Rectal smooth muscle tissue (tissue), 1 donor: ENCODE data around the gene LSMEM2.

ENCODE experiments used
- H3K27ac ChIP-seq: one replicate; pipeline ENCODE4 v1.7.0; 2013; ENCODE audit warnings: low read depth, low read length, inconsistent platforms
- H3K27me3 ChIP-seq: one replicate; pipeline ENCODE4 v1.7.0; 2013; ENCODE audit warnings: low read length; ENCODE audit not compliant: control insufficient read depth, insufficient read depth
- H3K36me3 ChIP-seq: one replicate; pipeline ENCODE4 v1.7.0; 2013; ENCODE audit warnings: low read length; ENCODE audit not compliant: control insufficient read depth, insufficient read depth
- H3K4me1 ChIP-seq: one replicate; pipeline ENCODE4 v1.7.0; 2013; ENCODE audit warnings: low read length; ENCODE audit not compliant: control insufficient read depth, insufficient read depth
- H3K4me3 ChIP-seq: one replicate; pipeline ENCODE4 v1.7.0; 2013; ENCODE audit warnings: low read length
- H3K9ac ChIP-seq: one replicate; pipeline ENCODE4 v1.7.0; 2013; ENCODE audit warnings: low read length

Gene LSMEM2

DNA sequence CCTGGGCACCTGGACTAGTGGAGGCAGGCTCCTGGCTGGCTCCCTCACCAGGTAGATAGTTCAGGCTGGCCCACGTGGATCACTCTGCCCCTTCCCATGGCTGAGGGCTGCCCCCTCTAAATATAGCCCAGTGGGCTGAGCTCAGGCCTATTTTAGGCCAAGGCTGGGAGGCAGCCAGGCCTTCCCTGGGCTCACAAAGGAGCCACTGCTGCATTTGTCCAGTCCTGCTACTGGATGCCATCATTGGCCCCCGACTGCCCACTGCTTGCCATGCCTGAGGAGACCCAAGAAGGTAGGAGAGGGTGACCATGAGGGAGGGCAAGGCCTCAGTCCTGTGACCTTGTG lies at the start of gene LSMEM2:
Gene LSMEM2, plus strand, starts transcription at position 208 of the 345 bp plus-strand sequence. Its CDS starts 27 bp downstream, at position 235.
- no peak within 1 kb of the TSS for H3K9ac ChIP-seq
- no peak within 1 kb of the TSS for H3K27ac ChIP-seq
- H3K36me3 ChIP-seq: no peaks in the 10 kb centered on the region
- peaks cover 5% of the 10 kb centered on the region for H3K4me1 ChIP-seq
- no peak within 1 kb of the TSS for H3K4me3 ChIP-seq
- peaks cover 8% of the 10 kb centered on the region for H3K27me3 ChIP-seq

DNA sequence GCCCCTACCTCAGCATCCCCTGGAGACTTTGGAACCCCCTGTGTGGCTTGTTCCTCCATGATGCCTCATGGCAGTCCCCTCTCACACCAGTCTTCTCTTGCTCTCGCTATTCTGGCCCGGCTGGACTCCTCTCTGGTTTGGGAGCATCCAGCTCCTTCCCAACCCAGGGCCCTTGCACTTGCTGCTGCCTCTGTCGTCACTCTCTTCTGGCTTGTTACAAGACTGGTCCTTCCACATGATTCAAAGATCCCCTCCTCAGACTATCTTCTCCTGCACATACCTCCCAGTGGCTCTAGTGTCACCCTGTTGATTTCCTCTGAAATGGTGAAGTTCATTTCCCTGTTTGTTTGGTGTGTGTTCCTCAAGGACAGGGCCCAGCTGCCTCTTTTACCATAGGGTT lies 49.4 kb upstream of the LSMEM2 start:
- no peak overlapping the region for H3K27ac ChIP-seq
- H3K4me3 ChIP-seq: no peak overlapping the region
- no peaks in the 10 kb centered on the region for H3K27me3 ChIP-seq
- no peak overlapping the region for H3K9ac ChIP-seq
- H3K4me1 ChIP-seq: peaks cover 3% of the 10 kb centered on the region
- H3K36me3 ChIP-seq: no peaks in the 10 kb centered on the region

DNA sequence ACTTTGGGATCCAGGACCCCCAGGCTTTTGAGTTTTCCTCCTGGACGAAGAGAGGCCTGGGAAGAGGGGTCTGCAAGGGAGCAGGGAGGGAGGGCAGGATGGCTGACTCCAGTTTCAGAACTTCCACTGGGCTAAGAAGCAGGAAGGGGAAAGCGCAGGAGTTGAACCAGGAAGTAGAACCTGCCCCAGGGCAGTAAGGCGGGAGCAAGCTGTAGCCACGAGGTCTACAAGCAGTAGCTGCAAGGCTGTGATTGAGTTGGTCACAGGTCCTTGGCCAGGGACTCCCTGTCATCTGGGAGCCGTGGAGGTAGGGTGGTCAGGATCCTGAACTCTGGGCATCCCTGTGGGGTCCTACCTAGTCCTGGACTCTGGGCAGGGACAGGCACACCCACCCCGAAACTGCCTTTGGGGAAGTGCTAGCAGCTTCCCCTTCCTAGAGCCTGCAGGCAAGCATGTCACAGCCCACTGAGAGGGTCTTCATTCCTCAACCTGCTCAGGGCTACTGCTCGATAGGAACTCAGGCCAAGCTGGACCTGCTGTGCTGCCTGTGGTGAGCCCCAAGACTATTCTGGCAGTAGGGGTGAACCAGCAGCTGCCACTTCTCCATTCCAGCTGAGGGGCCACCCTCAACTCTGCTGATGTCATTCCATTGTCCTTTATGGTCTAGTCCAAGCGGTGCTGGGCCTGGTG lies 48.6 kb upstream of the LSMEM2 start:
- no peak overlapping the region for H3K9ac ChIP-seq
- peak overlapping the region; percentile 7 for H3K4me3 ChIP-seq
- no peak overlapping the region for H3K27ac ChIP-seq
- peaks cover 3% of the 10 kb centered on the region for H3K4me1 ChIP-seq
- H3K27me3 ChIP-seq: no peaks in the 10 kb centered on the region
- no peaks in the 10 kb centered on the region for H3K36me3 ChIP-seq

DNA sequence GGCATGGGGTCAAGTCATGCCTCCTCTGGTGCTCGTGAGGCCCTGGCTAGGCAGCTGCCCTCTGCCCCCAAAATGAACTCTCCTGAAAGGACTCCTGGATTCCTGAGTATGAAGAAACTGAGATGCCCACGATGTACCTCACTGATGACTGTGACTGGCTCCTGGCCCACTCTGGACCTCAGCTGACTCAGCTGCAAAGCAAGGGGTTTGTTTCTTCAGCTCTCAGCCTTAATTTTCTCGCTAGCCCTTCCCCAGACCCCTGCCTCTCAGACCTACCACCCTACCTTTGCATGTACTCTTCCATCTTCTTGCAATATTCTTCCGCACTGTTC lies 48.1 kb upstream of the LSMEM2 start:
- no peak overlapping the region for H3K9ac ChIP-seq
- H3K4me1 ChIP-seq: peaks cover 3% of the 10 kb centered on the region
- no peak overlapping the region for H3K4me3 ChIP-seq
- H3K27ac ChIP-seq: no peak overlapping the region
- H3K36me3 ChIP-seq: no peaks in the 10 kb centered on the region
- no peaks in the 10 kb centered on the region for H3K27me3 ChIP-seq

DNA sequence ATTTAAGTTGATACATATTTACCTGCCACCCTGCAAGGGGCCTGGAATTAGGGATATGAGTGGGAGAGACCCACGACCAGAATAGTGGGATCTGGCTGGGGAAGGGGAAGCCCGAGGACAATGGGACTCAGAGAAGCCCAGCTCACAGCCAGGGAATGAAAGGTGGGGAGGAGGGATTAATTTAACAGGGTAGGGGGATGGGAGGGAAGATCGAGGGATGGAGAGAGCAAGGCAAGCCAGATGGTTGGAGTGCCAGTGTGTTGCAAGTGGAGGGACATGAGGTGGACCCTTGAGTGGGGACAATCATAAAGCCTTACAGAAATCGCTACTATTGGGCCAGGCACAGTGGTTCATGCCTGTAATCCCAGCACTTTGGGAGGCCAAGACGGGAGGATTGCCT lies 47.3 kb upstream of the LSMEM2 start:
- Histone ChIP-seq H3K27ac (no peak overlapping the region), H3K4me1 (no peaks in the 10 kb centered on the region), H3K4me3 (no peak overlapping the region), H3K9ac (no peak overlapping the region), H3K36me3 (no peaks in the 10 kb centered on the region), H3K27me3 (no peaks in the 10 kb centered on the region)

DNA sequence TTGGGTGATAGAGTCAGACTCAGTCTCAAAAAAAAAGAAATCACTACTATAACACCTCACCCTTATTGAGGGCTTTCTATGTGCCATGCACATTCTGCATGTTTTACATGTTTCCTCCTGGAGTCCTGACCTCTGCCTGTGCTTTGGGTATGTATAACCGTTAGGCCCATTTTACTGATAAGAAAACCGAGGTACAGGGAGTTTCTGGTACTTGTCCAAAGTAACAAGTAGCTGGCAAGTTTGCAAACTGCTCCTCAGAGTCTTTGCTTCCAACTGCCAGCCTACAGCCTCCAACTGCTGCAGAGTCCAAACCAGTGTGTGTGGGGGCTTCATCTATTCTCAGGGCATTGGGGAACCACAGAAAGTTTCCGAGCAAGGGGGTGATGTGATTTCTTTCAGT lies 46.6 kb upstream of the LSMEM2 start:
- no peak overlapping the region for H3K27ac ChIP-seq
- H3K4me3 ChIP-seq: no peak overlapping the region
- no peak overlapping the region for H3K9ac ChIP-seq
- no peaks in the 10 kb centered on the region for H3K36me3 ChIP-seq
- H3K4me1 ChIP-seq: no peaks in the 10 kb centered on the region
- no peaks in the 10 kb centered on the region for H3K27me3 ChIP-seq

DNA sequence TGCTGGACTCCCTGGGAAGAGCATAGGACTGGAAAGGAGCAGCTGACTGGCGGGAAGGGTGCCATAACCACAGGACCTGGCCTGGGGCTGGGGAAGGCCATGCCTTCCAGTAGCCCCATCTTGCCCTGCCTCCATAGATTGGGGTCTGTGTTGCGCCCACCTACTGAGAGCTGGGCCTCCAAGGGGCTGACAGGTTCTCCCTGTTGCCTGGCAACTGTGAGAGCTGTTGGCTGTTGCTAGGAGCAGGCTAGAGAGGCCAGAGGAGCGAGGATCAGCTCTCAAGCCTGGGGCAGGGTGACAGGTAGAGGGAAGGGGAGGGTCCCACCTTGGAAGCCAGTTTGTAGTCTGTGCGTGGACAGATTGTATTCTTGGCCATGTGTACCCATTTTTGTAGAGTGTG lies 45.7 kb upstream of the LSMEM2 start:
- Histone ChIP-seq H3K36me3 (no peaks in the 10 kb centered on the region), H3K4me3 (no peak overlapping the region), H3K4me1 (peaks cover 2% of the 10 kb centered on the region), H3K27ac (no peak overlapping the region), H3K27me3 (no peaks in the 10 kb centered on the region), H3K9ac (no peak overlapping the region)

DNA sequence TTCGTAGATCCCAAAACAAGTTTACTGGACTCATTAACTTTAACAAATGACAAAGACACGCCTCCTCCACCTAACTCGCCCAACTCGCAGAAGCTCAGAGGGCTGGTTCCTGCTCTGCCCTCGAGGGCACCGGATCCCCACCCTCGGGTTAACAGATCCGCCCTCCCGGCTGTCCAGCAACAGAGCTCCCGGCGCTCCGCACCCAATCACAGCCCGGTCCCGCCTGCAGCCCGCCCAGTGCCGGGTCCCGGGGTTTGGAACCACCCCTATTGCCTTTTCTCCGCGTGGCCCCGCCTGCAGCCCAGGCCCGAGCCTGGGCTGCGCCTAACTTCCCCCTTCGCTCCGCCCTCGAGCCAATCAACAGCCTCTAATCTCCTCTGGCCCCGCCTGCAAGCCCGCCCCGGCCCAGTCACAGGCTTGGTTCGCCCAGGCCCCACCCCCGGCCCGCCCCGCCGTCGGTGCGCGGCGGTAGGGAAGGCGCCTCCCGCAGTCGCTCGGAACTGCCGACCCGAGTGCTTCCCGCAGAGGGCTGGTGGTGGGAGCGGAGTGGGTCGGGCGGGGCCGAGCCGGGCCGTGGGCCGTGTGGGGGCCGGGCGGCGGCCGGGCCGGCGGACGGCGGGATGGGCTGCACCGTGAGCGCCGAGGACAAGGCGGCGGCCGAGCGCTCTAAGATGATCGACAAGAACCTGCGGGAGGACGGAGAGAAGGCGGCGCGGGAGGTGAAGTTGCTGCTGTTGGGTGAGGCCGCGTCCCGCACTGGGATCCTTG lies 43.0 kb upstream of the LSMEM2 start, which contains the start of gene GNAI2:
Gene GNAI2, plus strand, starts transcription at position 489 of the 768 bp plus-strand sequence. Its CDS starts 132 bp downstream, at position 621.
- Histone ChIP-seq H3K4me1 (peaks cover 19% of the 10 kb centered on the region), H3K27me3 (no peaks in the 10 kb centered on the region), H3K27ac (peak within 1 kb of the TSS; percentile 86), H3K9ac (peak within 1 kb of the TSS; percentile 71), H3K36me3 (no peaks in the 10 kb centered on the region), H3K4me3 (peak within 1 kb of the TSS; percentile 96)

DNA sequence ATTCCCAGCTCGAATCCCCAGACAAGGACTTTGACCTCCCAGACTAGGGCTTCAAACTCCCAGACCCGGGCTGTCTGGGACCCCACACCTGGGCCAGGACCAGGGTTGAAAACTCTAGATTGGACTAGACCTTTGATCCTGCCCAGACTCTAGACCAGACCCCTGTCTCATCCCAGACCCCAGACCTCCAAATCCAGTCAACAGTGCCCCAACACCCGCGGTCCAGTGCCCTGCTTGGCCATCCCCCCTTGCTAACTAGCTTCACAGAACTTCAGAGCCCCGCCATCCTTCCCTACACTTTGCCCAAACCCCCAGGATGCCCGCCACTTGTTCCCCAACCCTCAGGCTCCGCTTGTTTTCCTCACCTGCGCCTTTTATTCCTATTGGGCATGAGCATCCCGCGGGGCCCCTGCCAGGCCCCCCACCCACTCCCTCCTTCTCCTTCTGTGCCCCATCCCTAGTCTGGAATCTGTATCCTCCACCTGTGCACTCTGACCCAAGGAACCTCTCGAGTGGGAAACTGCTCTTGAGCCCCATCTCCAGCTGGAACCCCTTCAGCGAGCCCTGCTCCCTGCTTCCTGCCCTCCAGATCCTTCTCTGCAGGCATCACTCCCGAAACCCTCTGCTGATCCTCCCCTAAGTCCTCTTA lies 42.3 kb upstream of the LSMEM2 start:
- Histone ChIP-seq H3K36me3 (no peaks in the 10 kb centered on the region), H3K4me3 (peak overlapping the region; percentile 96), H3K27me3 (no peaks in the 10 kb centered on the region), H3K27ac (peak overlapping the region; percentile 86), H3K4me1 (peaks cover 24% of the 10 kb centered on the region), H3K9ac (peak overlapping the region; percentile 71)

DNA sequence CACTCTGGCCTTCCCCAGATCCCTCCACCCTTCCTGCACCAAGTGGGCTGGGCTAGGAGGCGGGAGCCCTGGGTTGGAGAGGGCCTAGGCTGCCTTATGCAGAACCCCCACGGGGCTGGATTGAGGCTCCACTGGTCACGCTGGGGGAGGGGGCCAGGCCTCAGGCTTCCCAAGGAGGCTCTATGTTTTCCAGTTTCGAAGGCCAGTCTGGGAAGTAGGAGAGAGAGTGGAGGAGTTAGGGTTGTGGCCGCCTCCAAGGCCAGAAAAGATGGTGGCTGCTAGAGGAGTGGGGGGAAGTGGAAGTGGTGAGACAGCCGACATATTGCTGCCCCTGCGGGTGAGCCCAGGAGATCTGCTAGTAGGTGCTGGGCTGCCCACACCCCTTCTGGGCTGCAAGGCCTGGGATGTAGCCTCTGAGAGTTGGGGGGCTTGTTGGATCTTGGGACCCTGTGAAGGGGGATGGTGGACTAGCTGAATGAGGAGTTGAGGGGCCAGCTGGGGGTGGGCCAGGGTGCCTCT lies 41.7 kb upstream of the LSMEM2 start:
- H3K27ac ChIP-seq: peak overlapping the region; percentile 86
- H3K9ac ChIP-seq: peak overlapping the region; percentile 71
- H3K36me3 ChIP-seq: no peaks in the 10 kb centered on the region
- H3K4me3 ChIP-seq: peak overlapping the region; percentile 96
- no peaks in the 10 kb centered on the region for H3K27me3 ChIP-seq
- H3K4me1 ChIP-seq: peaks cover 24% of the 10 kb centered on the region

DNA sequence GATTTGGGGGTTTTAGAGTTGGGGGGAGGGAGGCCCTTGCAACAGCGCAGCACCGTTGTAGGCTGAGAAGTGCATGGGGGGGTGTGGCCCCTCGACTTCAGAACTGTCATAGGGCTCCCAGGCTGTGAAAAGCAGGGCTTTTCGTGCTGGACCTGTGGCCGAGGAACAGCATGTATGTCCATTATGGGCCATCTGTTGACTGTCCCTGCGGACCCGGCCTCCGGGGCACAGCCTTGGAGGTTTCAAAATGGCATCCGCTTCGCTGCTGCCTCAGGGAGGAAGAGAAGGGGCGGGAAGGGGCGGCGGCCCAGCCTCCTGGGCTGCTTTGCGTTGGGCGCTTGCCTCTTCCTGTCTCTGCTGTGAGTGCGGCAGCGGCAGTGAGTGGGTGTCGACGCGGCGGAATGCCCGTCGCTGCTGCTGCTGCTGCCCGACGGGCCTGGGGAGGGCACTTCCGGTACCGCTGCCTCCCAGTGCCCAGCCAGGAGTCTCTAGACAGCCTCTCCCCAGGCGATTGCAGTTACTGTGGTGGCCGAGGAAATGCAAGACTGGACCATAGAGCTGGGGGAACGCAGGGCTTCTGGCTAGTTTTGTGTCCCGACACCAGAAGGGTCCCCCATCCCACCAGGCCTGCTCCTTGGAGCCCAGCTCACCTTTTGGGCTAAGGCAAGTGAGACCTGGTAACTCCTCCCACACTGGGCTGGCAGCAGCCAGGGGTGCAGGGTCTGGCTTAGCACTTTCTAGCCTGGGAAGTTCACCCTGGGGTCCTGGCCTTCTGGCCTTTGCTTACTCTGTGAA lies 40.9 kb upstream of the LSMEM2 start:
- Histone ChIP-seq H3K4me3 (peak overlapping the region; percentile 96), H3K36me3 (no peaks in the 10 kb centered on the region), H3K9ac (peak overlapping the region; percentile 71), H3K27ac (peak overlapping the region; percentile 86), H3K4me1 (peaks cover 24% of the 10 kb centered on the region), H3K27me3 (no peaks in the 10 kb centered on the region)

DNA sequence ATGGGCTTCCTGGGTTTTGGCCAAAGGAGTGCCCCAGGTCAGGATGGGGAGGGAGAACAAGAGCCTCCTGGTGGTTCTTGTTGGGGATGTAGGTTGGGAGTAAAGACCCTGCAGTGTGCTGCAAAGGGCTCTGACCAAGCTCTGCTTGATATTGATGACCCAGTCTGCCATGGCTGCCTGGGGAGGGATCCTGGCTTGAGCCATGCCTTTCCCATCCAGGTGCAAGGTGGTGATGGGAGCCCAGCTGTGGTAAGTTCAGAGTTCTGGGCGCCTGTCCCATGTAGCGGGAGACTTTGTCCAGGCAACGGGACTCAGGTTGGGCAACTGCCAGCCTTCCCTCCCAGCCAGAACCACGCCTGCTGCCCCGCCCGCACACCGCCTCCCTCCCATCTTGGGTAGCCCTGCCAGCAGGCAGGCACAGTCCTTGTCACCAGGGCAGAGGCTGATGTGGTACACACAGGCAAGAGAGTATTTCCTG lies 40.3 kb upstream of the LSMEM2 start:
- Histone ChIP-seq H3K27ac (peak overlapping the region; percentile 86), H3K36me3 (no peaks in the 10 kb centered on the region), H3K4me1 (peaks cover 24% of the 10 kb centered on the region), H3K27me3 (no peaks in the 10 kb centered on the region), H3K4me3 (peak overlapping the region; percentile 96), H3K9ac (peak overlapping the region; percentile 12)
